AG04449 (cell line): ENCODE data around the gene TBX21.

ENCODE experiments used
- CTCF ChIA-PET: fragments of 350-600 bp; formaldehyde crosslinking; extraction: SDS; loops from one replicate; lab custom pipeline; 2021; ENCODE audit warnings: antibody characterized with exemption; lab: Yijun Ruan, JAX
- POLR2A ChIA-PET: fragments of 400-600, 350-600 bp; formaldehyde crosslinking; extraction: SDS; loops from one replicate; lab custom pipeline; 2020; ENCODE audit warnings: antibody characterized with exemption, inconsistent platforms; lab: Yijun Ruan, JAX
- DNase-seq: peaks from one replicate; pipeline ENCODE4 v3.0.0-alpha.2; 2010; ENCODE audit warnings: low read depth, low spot score
- H3K4me3 ChIP-seq: 2 replicates; pipeline ENCODE4 v1.5.1; 2011; ENCODE audit warnings: low read depth, mild to moderate bottlenecking, control low read depth, low read length
- TF ChIP-seq, protein P1 (sequence below): IDR thresholded peaks from one replicate; pipeline ENCODE4 v1.5.1; 2011; ENCODE audit warnings: mild to moderate bottlenecking, moderate library complexity, low read length, control low read depth, inconsistent platforms; ENCODE audit not compliant: insufficient read depth; ENCODE audit errors: missing control alignments

TBX21 gene

DNA sequence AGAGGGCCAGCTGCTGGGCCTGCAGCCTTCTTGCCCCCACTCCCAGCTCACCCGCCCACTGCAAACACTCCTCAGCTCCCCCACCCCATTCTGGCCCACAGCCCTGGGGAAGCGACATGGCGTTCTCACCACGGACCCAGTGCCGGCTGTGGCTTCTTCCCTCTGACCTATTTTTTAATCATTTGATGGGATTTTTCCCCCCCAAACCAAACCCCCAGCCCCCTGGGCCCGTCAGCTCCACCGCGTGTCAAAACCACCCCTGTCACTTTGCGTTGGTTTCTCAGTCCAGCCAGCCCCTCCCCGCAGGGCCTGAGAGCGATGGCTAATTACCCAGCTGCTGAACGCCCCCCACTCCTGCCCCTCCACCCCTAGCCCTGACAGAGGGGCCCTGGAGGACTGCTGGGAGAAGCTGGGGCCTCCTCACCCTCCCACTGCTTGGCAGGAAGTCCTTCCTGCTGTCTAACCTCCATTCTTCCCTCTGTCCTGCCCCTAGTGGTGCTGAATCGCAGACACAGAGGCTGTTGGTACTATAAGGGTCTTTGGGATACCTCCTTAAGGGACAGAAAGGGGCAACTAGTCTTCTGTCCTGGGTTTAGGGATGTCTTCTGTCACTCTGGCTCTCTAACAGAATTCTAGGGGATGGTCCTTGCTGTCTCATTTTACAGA is 7.5 kb upstream of the TBX21 start:
- TF ChIP-seq, protein P1, sequence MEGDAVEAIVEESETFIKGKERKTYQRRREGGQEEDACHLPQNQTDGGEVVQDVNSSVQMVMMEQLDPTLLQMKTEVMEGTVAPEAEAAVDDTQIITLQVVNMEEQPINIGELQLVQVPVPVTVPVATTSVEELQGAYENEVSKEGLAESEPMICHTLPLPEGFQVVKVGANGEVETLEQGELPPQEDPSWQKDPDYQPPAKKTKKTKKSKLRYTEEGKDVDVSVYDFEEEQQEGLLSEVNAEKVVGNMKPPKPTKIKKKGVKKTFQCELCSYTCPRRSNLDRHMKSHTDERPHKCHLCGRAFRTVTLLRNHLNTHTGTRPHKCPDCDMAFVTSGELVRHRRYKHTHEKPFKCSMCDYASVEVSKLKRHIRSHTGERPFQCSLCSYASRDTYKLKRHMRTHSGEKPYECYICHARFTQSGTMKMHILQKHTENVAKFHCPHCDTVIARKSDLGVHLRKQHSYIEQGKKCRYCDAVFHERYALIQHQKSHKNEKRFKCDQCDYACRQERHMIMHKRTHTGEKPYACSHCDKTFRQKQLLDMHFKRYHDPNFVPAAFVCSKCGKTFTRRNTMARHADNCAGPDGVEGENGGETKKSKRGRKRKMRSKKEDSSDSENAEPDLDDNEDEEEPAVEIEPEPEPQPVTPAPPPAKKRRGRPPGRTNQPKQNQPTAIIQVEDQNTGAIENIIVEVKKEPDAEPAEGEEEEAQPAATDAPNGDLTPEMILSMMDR = no peak
- no peak overlapping the region for H3K4me3 ChIP-seq
- no peak for DNase-seq
- POLR2A ChIA-PET = no interaction called here
- CTCF ChIA-PET = interaction anchor here (0.6 to 1.8 kb wide), 3 partner anchors 8 to 28 kb away, joined by 3 to 7 read pairs (median 3); partner anchors contain the start of gene TBX21

DNA sequence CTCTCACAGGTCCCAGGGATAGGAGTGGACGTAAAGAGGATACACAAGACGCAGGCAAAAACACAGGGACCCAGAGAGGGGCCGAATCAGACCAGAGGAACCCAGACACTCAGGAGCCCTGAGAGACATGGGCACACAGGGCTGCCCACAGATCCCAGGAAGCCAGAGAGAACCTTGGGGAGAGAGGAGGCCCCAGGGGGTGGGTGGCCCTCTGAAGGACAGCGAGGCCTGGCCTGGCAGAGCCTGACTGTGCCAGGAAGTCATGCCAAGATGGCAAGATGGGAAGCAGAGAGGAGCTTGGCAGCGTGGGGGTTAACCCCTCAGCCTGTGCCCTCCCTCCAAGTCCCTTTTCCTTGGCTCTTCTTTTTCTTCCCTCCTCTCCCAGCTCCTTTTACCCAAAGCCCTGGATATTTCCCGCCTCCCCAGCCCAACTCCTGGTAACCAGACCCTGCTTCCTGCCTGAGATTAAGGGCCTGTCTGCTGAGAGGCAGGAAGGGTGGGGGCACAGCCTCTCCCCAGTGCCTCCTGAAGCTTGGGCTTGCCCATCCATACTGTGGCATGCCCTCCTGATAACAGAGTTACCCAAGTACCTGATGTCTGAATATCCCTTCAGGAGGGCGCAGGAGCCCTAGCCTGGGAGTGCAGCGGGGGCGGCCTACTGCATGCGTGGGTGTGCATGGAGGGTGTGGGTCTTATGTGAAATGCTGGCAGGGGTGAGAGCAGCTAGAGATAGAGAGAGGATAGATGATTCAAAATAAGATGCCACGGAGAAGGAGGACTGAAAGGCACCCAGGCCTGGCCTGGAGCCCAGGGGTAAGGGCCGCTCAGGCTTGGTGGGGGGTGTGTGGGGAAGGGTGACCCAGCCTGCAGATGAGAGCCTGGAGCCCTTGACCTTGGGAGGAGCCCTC is 6.0 kb upstream of the TBX21 start:
- TF ChIP-seq, protein P1 = no peak
- ChIA-PET CTCF (interaction anchor here (1.4 to 1.5 kb wide), 2 partner anchors 15 to 29 kb away, joined by 3 read pairs; no protein-coding TSS in a partner anchor), POLR2A (no interaction called here)
- no peak overlapping the region for H3K4me3 ChIP-seq
- DNase-seq = no peak

DNA sequence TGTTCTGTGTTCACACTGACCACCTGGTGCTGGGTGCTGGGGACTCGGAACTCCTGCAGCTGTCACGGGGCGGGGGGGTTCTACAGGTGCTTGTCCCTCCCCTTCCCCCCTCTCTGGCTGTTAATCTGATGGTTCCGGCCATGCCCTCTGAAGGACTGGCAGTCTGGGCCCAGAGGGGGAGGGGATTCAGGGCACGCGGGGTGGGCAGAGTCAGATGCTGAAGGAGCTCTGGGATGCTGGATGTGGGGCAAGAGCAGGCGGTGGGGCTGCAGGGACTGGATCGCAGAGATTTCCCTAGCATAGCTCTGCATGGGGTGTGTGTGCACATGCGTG is 5.4 kb upstream of the TBX21 start:
- no peak for DNase-seq
- ChIA-PET POLR2A (no interaction called here), CTCF (interaction anchor here (1.4 to 1.5 kb wide), 2 partner anchors 14 to 30 kb away, joined by 3 read pairs; no protein-coding TSS in a partner anchor)
- no peak overlapping the region for H3K4me3 ChIP-seq
- TF ChIP-seq, protein P1 = no peak

DNA sequence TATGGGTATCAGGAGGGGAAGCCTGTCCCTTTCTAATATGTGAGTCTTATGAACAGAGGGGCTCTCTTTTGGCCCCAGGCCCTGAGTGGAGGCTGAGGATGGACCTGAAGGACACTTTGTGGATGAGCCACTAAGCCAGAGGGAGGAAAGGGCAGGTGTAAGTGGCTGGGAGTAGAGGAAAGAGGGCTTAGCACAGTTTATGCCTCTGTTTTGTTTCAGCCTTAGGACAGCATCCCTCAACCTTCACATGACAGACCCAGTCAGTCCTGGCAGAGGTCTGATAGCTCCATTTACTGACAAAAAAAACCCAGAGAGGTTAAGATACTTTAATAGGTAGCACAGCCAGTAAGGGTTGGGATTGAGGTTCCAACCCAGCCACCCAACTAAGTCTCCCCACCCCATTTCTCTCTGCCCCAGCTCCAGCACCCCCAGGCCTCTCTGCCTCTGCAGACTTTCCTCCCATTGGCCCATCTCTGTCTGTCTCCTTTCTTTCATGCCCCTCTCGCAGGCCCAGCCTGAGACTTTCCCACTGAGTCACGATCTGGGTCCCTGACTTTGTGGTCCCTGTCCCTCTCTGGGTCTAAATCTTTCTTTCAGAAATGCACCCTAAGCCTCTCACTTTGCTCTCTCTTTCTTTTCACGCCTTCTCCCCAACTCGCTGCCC is 4.7 kb upstream of the TBX21 start:
- CTCF ChIA-PET = interaction anchor here (1.4 to 1.5 kb wide), 2 partner anchors 13 to 30 kb away, joined by 3 read pairs; no protein-coding TSS in a partner anchor
- DNase-seq = no peak
- POLR2A ChIA-PET = no interaction called here
- TF ChIP-seq, protein P1 = no peak
- no peak overlapping the region for H3K4me3 ChIP-seq

DNA sequence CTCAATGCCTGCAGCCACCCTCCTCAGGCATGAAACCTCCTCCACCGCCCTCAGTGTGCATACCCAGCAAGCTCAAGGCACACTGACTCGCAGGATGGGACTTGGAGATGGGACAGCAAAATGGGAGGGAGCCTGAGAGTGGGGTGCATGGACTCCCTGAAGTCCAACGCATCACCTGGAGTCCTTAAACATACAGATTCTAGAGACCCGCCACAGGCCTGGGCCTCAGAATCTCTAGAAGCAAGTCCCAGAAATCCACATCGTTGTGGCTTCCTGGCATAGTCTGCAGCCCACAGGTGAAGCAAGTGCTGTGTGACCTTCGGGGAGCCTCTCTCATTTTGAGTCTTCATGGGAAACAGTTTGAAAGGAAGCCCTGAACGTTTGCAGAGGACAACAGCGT is 3.6 kb upstream of the TBX21 start:
- TF ChIP-seq, protein P1 = no peak
- CTCF ChIA-PET = interaction anchor here (1.2 kb wide), 1 partner anchor 12 kb away, joined by 3 read pairs; no protein-coding TSS in a partner anchor
- DNase-seq = no peak
- POLR2A ChIA-PET = no interaction called here
- no peak overlapping the region for H3K4me3 ChIP-seq

DNA sequence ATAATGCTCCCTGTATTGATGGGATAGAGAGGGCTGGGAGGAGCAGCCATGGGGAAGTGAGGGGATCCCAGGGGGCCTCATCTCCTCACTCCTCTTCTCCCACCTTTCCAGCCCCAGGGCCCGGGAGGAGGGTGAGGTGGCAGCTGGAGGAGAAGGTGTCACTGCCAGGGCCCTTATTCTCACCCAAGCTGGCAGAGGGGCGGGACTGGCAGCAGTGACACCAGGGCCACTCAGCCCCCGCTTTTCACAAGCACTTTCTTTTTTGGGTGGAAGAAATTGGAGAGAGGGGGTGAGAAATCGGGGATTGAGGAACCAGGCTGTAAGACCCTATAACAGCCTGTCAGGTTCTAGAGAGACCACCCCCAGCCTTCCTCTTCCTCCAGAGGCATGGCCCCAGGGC is 2.4 kb upstream of the TBX21 start:
- no peak for DNase-seq
- TF ChIP-seq, protein P1 = no peak
- POLR2A ChIA-PET = no interaction called here
- CTCF ChIA-PET = interaction anchor here (1.5 kb wide), 1 partner anchor 31 kb away, joined by 3 read pairs; no protein-coding TSS in a partner anchor
- H3K4me3 ChIP-seq = no peak overlapping the region
